NCI-H446 (cell line): ENCODE results near the gene MFN2.
A peak's percentile ranks its signal among the peaks of the same experiment; 100 is the strongest.
"Not testable (repeated sequence)": the region's sequence is repeated elsewhere in the genome, so short reads cannot be mapped to it uniquely, and the experiment has no call there.

Experiments
- DNase-seq, 2 experiments: peaks; one replicate each; lab custom pipeline; 2025; lab: John Stamatoyannopoulos, UW

Gene MFN2

DNA sequence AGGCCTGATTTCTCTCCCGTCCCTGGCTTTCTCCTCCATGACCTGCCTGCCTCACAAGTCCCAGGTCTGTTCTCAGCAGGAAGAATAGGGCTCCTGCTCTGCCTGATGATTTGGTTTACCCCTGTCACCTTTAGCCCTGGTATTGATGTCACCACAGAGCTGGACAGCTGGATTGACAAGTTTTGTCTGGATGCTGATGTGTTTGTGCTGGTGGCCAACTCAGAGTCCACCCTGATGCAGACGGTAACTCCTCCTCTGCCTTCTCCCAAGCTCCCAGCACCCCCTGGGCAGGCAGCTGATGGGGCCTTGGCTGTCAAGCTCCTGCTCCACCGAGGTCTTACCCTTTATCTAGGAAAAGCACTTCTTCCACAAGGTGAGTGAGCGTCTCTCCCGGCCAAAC lies 18.4 kb downstream of the MFN2 start:
- DNase-seq: no peak

- no peak for DNase-seq
Observed at GRCh38 chr1:11999236-11999635, 19.0 kb downstream of the MFN2 start.

- DNase-seq: peak in 1 of 2 experiments; percentile 58
Observed at GRCh38 chr1:12001249-12001917, 21.1 kb downstream of the MFN2 start.

GRCh38 chr1:12001996-12002493 lies 21.8 kb downstream of the MFN2 start:
- DNase-seq: no peak

GRCh38 chr1:12003762-12004161 lies 23.5 kb downstream of the MFN2 start:
- DNase-seq: no peak

GRCh38 chr1:12005488-12006166 lies 25.4 kb downstream of the MFN2 start:
- no peak for DNase-seq

- DNase-seq: no peak
Observed at GRCh38 chr1:12006167-12006921, 26.1 kb downstream of the MFN2 start.

- no peak for DNase-seq
Observed at GRCh38 chr1:12007204-12007603, 27.0 kb downstream of the MFN2 start.

DNA sequence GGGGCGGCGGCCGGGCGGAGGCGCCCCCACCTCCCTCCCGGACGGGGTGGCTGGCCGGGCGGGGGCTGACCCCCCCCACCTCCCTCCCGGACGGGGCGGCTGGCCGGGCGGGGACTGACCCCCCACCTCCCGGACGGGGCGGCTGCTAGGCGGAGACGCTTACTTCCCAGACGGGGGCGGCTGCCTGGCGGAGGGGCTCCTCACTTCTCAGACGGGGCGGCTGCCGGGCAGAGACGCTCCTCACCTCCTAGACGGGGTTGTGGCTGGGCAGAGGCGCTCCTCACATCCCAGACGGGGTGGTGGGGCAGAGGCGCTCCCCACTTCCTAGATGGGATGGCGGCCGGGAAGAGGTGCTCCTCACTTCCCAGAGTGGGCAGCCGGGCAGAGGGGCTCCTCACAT lies 28.1 kb downstream of the MFN2 start:
- not testable (repeated sequence) for DNase-seq

- DNase-seq: peak; percentile 45 to 61
Observed at GRCh38 chr1:12009318-12009947, 29.2 kb downstream of the MFN2 start.

- DNase-seq: no peak
Observed at GRCh38 chr1:12010746-12011570, 30.7 kb downstream of the MFN2 start.

GRCh38 chr1:12011998-12012397 lies 31.8 kb downstream of the MFN2 start:
- no peak for DNase-seq

GRCh38 chr1:12012560-12013316 lies 32.5 kb downstream of the MFN2 start:
- DNase-seq: no peak

DNA sequence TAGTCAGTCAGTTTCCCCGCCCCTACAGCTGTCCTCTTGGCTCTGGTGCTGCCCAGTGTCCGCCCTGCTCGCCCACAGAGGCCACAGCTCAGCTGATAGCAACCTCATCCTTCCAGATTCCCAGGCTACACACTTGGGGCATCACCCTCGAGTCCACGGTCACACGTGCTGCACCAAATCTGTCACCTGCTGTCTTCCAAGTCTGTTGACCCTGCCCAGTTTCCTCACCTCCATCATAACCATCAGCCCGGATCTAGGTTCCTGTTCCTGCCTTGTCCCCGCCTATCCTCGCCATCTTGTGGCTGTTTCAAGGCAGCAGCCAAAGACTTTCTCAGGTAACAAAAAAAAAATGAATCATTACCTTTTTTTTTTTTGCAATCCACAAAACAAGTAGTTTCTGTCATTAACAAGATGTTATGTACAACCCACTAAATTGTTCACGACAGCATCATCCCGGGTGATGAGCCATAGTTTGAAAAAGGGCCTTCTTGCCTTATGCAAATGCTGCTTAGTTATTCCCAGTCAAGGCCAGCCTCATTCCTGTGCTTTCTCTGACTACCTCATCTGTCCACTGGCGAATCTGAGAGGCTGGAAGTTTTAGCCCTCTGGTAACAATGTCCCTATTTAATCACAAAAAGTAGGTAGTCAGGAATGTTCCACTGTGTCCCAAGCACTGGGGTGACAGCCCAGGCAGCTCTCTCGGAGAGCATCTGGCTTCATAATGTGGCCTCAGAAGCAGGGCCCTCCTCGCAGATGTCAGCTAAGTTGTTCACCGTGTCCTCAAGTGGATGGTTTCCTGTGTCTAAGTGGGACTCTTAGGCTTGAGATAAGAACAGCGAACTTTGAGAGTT lies 34.1 kb downstream of the MFN2 start:
- DNase-seq: no peak

DNA sequence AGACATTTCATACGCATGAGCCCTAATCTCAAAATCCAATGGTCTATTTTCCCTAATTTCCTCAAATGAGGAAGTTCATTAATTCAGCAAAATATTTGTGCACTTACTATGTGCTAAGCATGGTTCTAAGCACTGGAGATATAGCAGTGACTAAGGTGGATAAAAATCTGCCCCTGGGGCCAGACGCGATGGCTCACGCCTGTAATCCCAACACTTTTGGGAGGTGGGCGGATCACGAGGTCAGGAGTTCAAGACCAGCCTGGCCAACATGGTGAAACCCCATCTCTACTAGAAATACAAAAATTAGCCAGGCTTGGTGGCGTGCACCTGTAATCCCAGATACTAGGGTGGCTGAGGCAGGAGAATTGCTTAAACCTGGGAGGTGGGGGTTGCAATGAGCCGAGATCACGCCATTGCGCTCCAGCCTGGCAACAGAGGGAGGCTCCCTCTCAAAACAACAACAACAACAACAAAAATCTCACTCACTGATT lies 34.8 kb downstream of the MFN2 start:
- DNase-seq: no peak

DNA sequence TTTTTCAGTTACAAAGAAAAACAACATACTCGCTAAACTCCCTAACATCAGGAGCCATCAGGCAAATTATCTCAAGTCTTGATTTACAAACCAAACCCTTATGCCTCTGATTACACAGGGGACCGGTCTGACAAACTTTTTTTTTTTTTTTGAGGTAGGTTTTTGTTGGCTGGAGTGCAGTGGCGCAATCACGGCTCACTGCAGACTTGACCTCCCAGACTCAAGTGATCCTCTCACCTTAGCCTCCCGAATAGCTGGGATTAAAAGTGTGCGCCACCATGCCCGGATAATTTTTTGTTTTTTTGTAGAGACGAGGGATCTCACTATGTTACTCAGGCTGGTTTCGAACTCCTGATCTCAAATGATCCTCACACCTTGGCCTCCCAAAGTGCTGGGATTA lies 35.3 kb downstream of the MFN2 start:
- no peak for DNase-seq

DNA sequence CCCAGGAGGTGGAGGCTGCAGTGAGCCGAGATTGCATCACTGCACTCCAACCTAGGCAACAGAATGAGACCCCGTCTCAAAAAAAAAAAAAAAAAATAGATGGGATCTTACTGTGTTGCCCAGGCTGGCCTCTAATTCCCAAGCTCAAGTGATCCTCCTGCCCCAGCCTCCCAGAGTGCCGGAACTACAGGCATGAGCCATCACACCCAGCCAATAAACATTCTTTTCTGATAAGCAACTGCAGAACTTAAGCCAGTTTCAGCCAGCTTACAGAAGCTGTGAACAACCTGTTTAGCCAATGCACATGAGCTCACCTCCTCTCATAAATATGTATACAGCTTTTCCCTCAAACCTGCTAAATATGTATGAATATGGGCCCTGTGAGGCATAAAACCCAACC lies 35.9 kb downstream of the MFN2 start:
- DNase-seq: no peak

DNA sequence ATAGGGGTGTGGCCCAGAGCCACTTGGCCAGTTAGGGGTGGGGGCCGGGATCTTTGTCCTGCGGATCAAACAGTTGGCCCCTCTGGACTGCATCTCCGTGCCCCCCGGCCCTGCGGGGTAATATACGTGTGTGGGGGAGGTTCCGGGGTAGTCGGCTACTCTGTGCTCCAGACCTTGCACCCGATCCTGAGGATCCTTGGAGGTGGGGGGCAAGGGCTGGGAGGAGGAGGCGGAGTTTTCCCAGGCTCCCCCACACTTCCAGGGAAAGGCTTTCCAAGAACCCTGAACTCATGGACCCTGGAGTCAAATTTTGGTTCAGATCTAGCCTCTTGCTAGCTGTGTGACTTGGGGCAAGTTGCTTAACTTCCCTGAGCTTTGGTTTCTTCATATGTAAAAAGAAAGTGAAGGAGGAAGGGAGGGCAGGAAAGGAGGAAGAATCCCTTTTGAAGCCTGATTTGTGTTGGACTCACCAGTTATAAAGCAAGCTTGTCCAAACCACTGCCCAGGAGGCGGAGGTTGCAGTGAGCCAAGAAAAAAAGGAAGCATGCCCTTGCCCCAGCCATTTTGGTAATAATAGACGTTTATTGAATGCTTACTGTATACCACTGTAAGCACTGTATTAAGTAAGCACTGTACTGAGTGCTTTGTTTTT lies 39.7 kb downstream of the MFN2 start:
- no peak for DNase-seq

DNA sequence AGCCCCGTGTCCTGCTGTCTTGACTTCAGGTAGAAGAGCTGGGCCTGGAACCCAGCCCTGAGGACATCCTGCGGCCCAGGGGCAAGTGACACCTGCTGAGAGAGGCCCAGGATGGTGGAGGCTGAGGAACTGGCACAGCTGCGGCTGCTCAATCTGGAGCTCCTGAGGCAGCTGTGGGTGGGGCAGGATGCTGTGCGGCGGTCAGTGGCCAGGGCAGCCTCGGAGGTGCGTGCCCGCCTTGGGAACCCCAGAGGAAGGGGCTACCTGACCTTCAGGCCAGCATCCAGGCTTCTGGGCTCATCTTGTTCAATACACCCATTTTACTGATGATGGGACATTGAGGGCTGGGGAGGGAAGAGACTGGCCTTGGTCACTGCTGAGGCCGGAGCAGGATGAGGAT lies 41.4 kb downstream of the MFN2 start:
- no peak for DNase-seq
